ENCODE results near the gene CPAMD8. TPM values are rescaled to one million over a fixed set of nuclear protein-coding genes. Genes with fewer than 3 reads are reported as not detected.
A peak's percentile ranks its signal among the peaks of the same experiment; 100 is the strongest.
"Not testable (repeated sequence)": the region's sequence is repeated elsewhere in the genome, so short reads cannot be mapped to it uniquely, and the experiment has no call there.

CPAMD8 gene
- total RNA-seq, 6 experiments from 2014 or later: 0.11 to 0.20 (median 0.14) TPM; not detected in 1

- no peak overlapping the region for H3K27ac Mint-ChIP-seq
- no peak overlapping the region for H3K4me3 Mint-ChIP-seq
- TF ChIP-seq CTCF (IDR thresholded peaks at IDR 0.05): no peak
- H3K4me1 Mint-ChIP-seq (ENCODE audit: low read depth): peaks cover 15% of the 10 kb centered on the region
- H3K9me3 Mint-ChIP-seq: peaks cover 22% of the 10 kb centered on the region; the same call in 1 of the 2 replicates
- H3K36me3 Mint-ChIP-seq (ENCODE audit: low read depth): peaks cover 4% of the 10 kb centered on the region; the same call in 1 of the 2 replicates
- DNase-seq: no peak
- peaks cover 37% of the 10 kb centered on the region for H3K27me3 Mint-ChIP-seq (ENCODE audit: insufficient read depth)
Measured at GRCh38 chr19:17022738-17023137, 3.9 kb downstream of the CPAMD8 start.

- Mint-ChIP-seq H3K4me3 (no peak overlapping the region), H3K9me3 (peaks cover 22% of the 10 kb centered on the region; the same call in 1 of the 2 replicates), H3K27ac (no peak overlapping the region), H3K36me3 (ENCODE audit: low read depth) (peaks cover 4% of the 10 kb centered on the region; the same call in 1 of the 2 replicates), H3K27me3 (ENCODE audit: insufficient read depth) (peaks cover 40% of the 10 kb centered on the region), H3K4me1 (ENCODE audit: low read depth) (peaks cover 15% of the 10 kb centered on the region)
- TF ChIP-seq CTCF (IDR thresholded peaks at IDR 0.05): no peak
- peak; percentile 25 for DNase-seq
Measured at GRCh38 chr19:17021793-17022590, 4.6 kb downstream of the CPAMD8 start.

GRCh38 chr19:17021328-17021727 is 5.3 kb downstream of the CPAMD8 start:
- peaks cover 15% of the 10 kb centered on the region for H3K4me1 Mint-ChIP-seq (ENCODE audit: low read depth)
- H3K4me3 Mint-ChIP-seq: no peak overlapping the region
- H3K9me3 Mint-ChIP-seq: peaks cover 22% of the 10 kb centered on the region; the same call in 1 of the 2 replicates
- peaks cover 4% of the 10 kb centered on the region; the same call in 1 of the 2 replicates for H3K36me3 Mint-ChIP-seq (ENCODE audit: low read depth)
- no peak overlapping the region for H3K27ac Mint-ChIP-seq
- DNase-seq: no peak
- peaks cover 43% of the 10 kb centered on the region for H3K27me3 Mint-ChIP-seq (ENCODE audit: insufficient read depth)
- no peak for TF ChIP-seq CTCF (IDR thresholded peaks at IDR 0.05)

- H3K27me3 Mint-ChIP-seq (ENCODE audit: insufficient read depth): peaks cover 41% of the 10 kb centered on the region
- no peak overlapping the region for H3K4me3 Mint-ChIP-seq
- peaks cover 22% of the 10 kb centered on the region; the same call in 1 of the 2 replicates for H3K9me3 Mint-ChIP-seq
- H3K4me1 Mint-ChIP-seq (ENCODE audit: low read depth): peaks cover 11% of the 10 kb centered on the region
- no peak overlapping the region for H3K27ac Mint-ChIP-seq
- no peak for TF ChIP-seq CTCF (IDR thresholded peaks at IDR 0.05)
- DNase-seq: peak; percentile 3
- H3K36me3 Mint-ChIP-seq (ENCODE audit: low read depth): peaks cover 4% of the 10 kb centered on the region; the same call in 1 of the 2 replicates
Measured at GRCh38 chr19:17020823-17021222, 5.8 kb downstream of the CPAMD8 start.

GRCh38 chr19:17020385-17020784 is 6.2 kb downstream of the CPAMD8 start:
- H3K36me3 Mint-ChIP-seq (ENCODE audit: low read depth): peaks cover 4% of the 10 kb centered on the region; the same call in 1 of the 2 replicates
- DNase-seq: no peak
- no peak overlapping the region for H3K4me3 Mint-ChIP-seq
- peaks cover 10% of the 10 kb centered on the region for H3K4me1 Mint-ChIP-seq (ENCODE audit: low read depth)
- H3K9me3 Mint-ChIP-seq: peaks cover 22% of the 10 kb centered on the region; the same call in 1 of the 2 replicates
- no peak overlapping the region for H3K27ac Mint-ChIP-seq
- H3K27me3 Mint-ChIP-seq (ENCODE audit: insufficient read depth): peaks cover 37% of the 10 kb centered on the region
- TF ChIP-seq CTCF (IDR thresholded peaks at IDR 0.05): no peak

GRCh38 chr19:17014212-17014861 is 12.3 kb downstream of the CPAMD8 start:
- H3K27ac Mint-ChIP-seq; H3K36me3 Mint-ChIP-seq (ENCODE audit: low read depth); H3K4me3 Mint-ChIP-seq; H3K4me1 Mint-ChIP-seq (ENCODE audit: low read depth); H3K9me3 Mint-ChIP-seq: not testable (repeated sequence)
- H3K27me3 Mint-ChIP-seq (ENCODE audit: insufficient read depth): peaks cover 26% of the 10 kb centered on the region
- peak; percentile 12 for DNase-seq

Measured in HFFc6 (cell line).